Epithelial cell of prostate (primary cell): ENCODE data around the gene GADD45B.

Source experiments
- DNase-seq: peaks from one replicate; pipeline ENCODE4 v3.0.0-alpha.2; 2011; ENCODE audit warnings: low read depth, low spot score
- H3K27ac ChIP-seq: fragments of 450-650 bp; 2 replicates; pipeline ENCODE4 v1.5.1; 2017; ENCODE audit warnings: mild to moderate bottlenecking

Gene GADD45B, protein sequence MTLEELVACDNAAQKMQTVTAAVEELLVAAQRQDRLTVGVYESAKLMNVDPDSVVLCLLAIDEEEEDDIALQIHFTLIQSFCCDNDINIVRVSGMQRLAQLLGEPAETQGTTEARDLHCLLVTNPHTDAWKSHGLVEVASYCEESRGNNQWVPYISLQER

DNA sequence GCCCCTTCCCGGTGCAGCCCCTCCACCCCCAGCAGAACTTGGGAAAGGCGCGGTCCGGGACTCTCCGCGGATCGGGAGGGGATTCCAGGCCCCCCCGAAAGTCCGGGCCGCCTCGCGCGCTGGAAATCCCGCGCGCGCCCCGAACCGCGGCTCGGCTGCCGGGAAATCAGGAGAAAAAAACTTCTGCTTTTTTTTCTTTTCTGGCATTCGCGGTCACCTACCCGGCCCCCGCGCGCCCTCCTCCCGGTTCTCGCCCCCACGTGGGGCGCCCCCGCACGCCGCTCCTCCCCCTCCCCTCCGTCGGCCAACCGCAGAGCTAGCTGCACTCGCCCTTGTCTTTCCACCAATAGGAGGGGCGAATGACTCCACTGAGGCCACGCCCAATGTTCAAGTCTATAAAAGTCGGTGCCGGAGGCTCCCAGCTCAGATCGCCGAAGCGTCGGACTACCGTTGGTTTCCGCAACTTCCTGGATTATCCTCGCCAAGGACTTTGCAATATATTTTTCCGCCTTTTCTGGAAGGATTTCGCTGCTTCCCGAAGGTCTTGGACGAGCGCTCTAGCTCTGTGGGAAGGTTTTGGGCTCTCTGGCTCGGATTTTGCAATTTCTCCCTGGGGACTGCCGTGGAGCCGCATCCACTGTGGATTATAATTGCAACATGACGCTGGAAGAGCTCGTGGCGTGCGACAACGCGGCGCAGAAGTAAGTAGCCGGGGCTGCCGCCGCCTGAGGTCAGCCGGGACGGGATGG lies at the start of gene GADD45B:
Gene GADD45B, plus strand, starts transcription at position 426 of the 749 bp plus-strand sequence. Its CDS starts 232 bp downstream, at position 658.
- peak within 1 kb of the TSS; percentile 90 for H3K27ac ChIP-seq
- peak; percentile 85 for DNase-seq

DNA sequence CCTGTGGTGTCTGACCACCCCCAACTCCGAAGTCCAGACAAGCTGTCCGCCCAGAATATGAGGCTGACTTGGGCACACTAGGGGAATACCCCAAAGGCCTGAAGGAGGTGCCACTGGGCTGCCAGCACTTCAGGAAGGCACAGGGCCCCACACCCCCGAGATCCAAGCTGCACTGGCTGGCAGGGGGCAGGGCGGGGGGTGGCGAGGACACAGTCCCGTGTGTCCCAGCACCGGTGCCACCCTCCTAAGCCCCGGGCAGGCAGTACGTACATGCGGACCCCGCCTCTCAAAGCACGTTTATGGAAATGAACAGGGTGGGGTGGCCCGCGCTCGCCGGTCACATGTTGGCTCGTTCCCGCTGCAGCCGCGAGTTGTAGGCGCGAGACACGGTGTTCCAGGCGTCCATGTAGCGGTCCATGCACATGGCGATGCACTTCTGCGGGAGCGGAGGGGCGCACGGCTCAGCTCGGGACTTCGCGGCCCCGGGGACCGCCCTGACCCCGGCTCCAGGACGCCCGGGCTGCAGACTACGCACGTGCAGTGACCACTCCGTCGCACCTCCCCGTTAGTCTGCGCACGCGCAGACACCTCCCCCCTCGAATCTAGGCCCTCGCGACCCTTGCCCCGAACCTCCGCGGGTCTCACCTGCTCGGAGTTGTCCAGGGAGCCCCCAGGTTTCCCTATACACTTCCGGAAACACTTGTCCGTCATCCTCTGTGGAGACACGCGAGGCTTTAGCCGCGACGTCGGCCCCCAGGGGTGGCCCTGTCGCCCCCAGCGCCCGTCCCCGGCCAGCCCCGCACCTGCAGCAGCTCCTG lies 49.1 kb upstream of the GADD45B start:
- no peak for DNase-seq
- peak overlapping the region; percentile 86 for H3K27ac ChIP-seq

DNA sequence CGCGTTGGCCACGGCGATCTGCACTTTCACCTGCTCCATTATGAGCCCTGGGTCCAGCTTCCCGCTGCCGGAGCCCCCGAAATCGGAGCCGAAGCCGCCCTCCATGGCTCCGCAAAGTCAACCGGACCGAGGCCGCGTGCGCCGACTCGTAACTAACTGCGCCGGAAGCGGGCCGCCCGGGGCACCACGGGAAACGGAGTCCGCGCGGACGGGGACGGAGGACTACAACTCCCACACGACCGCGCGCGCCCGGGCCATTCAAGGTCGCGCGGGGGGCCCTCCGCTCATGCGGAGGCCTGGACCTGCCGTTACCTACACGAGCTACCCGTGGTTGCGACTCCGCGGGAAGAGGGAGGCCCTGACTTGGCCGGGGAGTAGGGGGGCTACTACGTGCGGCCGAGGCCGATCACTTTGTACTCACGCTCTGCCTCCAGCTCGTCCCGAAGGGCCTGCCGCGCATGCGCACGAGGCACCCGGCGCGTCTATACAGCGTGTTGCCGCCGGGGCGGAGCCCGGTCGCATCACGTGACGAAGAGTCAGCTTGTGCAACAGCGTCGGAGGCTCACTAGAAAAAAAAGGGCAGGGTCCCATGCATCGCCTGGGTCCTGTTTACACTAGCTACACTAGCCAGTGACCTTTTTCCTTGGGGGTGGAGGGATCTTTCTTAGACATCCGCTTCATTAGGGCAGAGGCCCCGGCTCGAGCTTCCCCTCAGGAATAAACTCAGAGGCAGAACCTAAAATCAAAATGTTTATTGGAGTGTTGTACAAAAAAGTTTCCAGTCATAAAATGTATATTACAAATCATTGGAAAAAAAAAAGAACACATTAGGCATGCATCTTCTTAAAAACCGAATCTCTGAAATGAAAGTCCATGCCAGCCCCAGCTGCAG lies 48.3 kb upstream of the GADD45B start, which contains the start of gene TIMM13:
Gene TIMM13, minus strand, starts transcription at position 158 of the 892 bp plus-strand sequence. Its CDS starts 53 bp downstream, at position 105.
- peak within 1 kb of the TSS; percentile 86 for H3K27ac ChIP-seq
- peak; percentile 63 for DNase-seq

DNA sequence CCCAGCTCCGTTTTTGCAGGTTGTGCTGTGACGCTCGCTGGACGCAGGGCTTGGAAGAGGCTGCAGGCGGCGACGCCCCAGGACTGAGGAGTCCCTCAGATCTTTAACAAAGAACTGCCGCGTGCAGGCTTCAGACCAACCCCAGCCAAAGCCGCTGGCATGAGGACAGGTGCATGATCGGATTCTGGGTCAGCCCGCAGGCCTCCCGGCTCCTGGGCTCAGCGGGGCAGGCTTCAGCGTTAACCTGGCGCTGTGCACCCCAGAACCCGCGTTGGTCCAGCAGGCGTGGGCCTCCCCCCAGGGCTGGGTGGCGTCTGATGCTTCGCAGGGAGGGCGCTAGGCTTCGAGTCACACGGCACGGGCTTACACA lies 47.6 kb upstream of the GADD45B start:
- peak overlapping the region; percentile 86 for H3K27ac ChIP-seq
- DNase-seq = no peak

DNA sequence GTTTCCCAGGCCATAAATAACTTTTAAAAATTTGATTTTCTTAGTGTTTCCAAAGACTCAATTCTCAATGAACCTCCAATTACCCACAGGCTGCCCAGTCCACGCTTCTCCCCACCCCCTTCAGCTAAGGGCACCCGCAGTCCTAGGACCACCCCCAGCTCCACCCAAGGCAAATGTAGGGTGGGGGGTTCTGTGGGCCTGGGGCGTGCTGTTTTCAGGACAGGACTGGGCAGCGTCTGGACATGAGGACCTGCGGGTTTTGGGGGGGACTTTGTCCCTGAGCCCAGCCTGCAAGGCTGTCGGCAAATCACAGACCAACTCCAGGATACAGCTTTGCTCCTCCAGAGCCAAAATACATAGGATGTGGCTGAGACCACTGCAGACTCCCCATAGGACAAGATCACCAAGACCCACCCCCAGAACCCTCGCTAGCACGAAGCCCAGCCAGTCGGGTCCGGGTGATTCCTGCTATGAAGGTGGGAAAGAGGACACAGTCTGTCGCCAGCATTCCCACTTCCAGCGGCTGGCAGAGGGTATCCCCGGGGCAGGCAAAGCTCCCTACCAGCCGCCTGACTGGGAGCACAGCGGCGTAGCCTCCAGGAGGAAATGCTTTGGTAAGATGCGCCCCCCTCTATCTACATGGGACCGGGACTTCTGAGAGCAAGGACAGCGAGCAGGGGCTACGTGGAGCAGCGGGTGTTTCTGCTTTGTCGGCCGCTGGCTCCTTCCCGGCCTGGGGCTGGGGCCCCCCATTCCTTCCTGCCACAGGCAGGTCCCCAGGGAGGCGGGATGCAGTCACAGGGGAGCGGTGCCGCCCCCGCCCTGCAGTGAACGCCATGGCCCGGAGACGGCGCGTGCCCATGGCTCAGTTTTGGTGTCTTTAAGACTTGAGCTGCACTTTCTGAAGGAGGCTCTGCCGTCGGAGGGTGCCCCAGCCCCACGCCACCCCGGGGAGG lies 46.9 kb upstream of the GADD45B start:
- DNase-seq = no peak
- H3K27ac ChIP-seq = no peak overlapping the region

DNA sequence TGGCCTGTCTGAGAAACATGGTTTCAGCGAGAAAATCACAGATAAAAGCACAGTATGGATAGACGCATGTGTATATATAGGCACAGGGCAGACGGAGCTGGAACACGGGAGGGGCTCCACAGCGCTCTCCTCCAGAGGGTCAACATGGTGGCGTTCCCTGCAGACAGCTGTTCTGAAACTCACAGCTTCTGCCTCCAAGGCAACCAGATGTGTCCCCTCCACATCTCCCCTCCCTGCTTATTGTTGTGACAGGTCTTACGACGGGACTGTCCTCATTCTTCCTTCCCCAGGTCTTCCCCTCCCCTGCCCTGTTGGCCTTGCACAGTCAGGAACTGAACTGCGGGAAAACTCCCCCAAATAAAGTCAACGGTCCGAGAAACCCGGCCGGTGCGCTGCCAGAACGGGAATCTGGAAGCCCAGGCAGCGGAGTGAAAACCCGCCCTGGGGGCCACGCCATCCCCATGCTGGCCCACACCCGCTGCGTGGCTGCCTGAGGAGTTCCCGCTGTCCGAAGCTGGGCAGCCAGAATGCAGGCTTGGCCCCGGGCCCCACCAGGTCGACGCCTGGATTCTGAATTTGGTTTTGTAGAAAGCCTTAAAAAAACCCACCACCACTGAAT lies 45.9 kb upstream of the GADD45B start:
- no peak overlapping the region for H3K27ac ChIP-seq
- DNase-seq = no peak

DNA sequence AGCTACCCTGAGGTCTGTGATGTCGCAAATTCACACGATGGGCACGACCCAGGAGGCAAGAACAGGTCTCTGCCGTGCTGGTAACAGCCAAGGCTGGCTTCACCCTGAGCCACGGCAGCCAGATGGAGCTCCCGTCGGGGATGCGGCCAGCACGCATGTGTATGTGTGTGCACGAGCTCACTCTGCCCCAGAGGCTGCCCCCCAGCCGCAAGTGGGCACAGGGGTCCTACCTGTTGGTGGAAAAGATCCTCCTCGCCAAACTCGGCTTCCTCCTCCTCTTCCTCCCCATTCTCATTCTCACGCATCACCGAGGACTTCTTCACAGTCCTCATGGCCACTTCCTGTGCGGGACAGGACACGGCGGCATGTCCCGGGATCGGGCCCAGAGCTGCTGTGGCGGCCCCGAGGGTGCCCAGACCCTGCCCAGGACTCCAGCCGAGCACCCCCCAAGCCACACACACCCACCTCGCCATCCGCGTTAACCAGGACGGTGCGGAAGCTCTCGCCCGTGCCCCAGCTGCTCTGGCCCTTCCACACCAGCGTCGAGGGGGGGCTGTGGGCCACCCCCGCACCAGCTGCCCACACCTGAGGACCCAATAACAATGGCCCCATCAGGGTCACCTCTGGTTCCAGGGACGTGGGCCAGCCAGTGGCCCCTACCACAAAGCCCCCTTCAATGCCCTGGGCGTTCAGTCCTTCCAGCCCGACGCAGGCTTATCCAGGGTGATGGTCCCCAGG lies 44.4 kb upstream of the GADD45B start:
- no peak overlapping the region for H3K27ac ChIP-seq
- no peak for DNase-seq

DNA sequence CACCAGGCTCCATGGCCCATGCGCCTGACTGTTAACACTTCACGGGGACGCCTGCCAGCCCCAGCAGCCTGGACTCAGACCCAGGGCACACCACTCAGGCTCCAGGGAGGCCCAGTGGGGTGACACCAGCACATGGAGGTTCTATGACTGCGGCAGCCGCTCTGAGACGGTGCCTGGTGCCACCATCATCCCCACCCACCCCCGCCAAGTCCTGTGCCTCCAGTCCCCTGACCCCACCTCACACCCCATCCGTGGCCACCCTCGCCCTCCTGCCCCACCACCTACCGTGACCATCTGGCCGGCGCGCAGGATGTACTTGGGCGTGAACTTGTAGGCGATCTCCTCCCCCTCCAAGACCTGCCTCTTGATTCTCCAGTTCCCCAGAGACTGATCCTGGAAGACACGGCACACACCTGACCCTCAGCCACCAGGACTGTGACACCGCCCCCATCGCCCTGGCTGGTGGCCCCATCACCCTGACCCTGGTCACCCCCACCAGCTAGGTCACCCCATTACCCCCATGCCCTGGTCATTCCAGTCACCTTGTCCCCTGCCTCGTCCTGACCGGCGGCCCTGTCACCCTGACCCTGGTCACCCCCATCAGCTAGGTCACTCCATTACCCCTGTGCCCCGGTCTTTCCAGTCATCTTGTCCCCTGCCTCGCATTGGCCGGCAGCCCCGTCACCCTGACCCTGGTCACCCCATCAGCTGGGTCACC lies 43.6 kb upstream of the GADD45B start:
- H3K27ac ChIP-seq = no peak overlapping the region
- no peak for DNase-seq

DNA sequence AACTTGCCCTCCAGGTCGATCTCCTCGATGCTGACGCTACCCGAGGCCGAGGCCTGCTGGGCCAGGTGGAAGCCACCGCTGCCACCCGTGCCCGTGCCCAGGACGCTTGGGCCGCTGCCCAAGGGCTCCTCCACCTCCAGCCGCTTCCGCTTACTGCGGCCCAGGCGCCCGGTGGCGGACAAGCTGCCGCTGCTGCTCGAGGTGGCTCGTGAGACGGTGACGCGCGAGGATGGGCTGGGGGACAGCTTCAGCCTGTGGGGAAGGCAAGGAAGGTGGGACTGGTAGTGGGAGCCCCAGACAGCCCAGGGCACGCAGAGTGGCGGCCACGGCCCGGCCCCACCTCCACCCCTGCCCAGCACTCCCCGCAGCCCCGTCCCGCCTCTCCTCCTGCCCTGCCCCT lies 42.1 kb upstream of the GADD45B start:
- no peak overlapping the region for H3K27ac ChIP-seq

DNA sequence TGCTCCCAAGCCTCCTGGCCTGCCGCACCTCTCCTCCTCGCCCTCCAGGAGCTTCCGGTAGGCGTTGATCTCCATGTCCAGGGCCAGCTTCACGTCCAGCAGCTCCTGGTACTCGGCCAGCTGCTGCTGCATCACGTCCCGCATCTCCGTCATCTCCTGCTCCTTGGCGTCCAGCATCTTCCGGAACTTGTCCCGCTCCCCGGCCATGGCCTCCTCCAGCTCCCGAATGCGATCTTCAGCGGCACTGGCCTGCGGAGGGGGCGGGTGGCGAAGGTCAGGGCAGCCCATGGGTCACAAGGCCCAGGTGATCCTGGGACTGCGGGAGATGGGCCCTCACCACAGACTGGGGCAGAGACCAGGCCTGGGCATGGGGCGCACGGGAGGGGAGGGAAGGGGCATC lies 41.7 kb upstream of the GADD45B start:
- DNase-seq = no peak
- no peak overlapping the region for H3K27ac ChIP-seq

More for the DNA sequence above, 42.1 kb upstream of the GADD45B start:
- no peak for DNase-seq

DNA sequence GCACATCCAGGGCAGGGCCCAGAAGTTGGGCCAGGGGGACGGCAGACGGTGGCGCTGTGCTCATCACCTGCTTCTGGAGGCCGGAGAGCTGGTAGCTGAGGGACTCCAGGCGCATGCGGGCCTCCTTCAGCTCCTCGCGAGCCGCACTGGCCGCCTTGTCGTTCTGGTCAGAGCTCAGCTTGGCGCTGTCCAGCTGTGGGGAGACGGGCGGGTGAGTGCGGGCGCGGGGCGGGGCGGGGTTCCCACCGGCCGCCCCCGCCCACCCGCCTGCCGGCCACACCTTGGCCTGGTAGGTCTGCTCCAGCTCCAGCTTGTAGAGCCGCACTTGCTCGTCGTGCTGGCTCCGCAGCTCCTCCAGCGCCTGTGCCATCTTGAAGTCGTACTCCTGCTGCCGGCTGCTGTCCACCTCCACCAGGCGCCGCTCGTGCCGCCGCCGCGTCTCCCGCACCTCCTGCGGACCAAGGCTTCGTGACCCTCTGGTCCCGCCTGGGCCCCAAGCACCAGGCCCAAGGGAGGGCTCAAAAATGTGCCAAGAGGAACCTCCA lies 41.1 kb upstream of the GADD45B start:
- DNase-seq = no peak
- H3K27ac ChIP-seq = no peak overlapping the region

DNA sequence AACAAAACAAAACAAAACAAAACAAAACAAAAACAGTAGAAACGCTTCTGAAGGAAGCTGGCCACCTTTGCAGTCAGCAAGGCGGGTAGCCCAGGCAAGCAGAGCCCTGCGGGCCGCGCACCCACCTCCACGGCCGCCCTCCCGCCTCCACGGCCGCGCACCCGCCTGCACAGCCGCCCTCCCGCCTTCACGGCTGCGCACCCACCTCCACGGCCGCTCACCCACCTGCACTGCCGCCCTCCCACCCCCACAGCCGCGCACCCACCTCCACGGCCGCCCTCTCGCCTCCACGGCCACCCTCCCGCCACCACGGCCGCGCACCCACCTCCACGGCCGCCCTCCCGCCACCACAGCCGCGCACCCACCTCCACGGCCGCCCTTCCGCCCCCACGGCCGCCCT lies 39.5 kb upstream of the GADD45B start:
- H3K27ac ChIP-seq = no peak overlapping the region
- no peak for DNase-seq

DNA sequence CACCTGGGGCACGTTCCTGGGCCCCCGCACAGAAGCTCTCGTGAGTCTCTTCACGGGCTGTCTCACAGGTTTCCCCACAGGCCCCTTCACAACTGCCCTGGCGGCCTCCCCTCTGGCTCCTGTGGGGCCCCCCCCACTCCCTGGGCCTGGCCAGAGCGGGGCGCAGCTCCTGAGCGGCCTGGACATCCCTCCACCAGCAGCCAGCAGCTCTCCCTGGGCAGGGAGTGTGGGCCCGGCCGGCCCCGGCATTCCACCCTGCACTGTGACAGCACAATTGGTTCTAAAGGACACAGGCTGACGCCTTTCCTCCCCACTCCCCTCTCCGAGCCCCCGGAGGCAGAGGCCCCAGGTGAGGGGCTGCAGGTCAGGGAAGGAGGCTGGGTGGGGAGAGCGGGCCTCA lies 39.0 kb upstream of the GADD45B start:
- no peak overlapping the region for H3K27ac ChIP-seq
- no peak for DNase-seq

DNA sequence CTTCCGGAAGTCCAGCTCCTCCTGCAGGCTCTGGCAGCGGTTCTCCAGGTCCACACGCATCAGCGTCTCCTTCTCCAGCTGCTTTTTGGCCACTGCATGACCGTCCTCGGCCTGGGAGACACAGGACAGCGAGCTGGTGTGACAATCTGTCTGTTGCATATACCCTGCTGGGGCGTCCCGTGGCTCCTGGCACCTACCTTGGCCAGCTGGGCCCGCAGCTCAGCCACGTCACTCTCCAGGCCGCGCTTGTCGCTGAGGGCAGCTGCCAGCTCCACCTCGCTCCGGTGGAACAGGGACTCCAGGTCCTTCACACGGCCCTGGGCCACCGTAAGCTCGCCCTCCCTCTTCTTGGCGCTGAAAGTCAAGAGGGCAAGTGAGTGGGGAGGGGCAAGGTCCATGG lies 37.7 kb upstream of the GADD45B start:
- H3K27ac ChIP-seq = no peak overlapping the region
- DNase-seq = no peak

DNA sequence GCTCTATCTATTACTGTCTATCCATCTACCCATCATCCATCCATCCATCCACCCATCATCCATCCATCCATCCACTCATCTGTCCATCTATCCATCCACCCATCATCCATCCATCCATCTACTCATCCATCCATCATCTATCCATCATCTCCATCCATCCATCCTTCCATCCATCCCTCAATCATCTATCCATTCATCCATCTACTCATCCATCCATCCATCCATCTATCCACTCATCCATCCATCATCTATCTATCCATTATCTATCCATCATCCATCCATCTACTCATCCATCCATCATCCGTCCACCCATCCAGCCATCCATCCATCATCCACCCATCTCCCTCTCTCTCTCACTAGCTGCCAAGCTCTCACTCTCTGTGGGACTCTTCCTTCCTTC lies 35.4 kb upstream of the GADD45B start:
- H3K27ac ChIP-seq = no peak overlapping the region
- no peak for DNase-seq

DNA sequence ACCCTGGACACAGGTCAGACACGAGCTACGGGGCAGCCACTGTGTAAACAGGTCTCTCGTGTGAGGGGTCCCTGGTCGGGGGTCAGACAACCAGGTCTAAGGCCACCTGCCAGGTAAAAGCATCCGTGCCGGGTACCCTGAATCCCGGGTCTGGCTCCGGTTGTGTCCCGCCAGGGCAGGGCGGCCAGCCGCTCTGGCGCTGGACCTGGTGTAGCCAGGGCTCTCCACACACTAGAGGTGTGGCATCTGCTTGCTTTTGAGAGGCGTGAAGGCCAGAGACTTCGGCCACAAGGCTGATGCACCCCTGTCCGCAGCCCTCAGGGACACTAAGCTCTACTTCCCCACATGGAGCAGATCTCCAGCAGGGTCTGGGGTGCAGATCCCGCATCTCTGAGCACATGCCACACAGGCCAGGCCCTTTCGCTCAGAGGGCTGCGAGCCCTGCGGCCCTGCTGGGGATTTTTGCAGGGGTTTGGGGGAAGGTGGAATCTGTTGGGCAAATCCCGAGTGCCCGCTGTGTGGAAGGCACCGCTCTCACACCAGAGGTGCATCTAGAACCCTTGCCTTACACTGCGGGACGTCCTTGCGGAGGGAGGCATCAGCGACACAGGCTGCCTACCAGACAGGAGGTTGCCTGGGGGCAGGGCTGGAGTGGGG lies 34.7 kb upstream of the GADD45B start:
- no peak overlapping the region for H3K27ac ChIP-seq
- no peak for DNase-seq
